SK-N-SH (cell line): ENCODE data around the gene CD3G.

Experiments
- EZH2phosphoT487 ChIP-seq: fragments of 200-600 bp; sonication (generic); IDR thresholded peaks from 2 replicates; pipeline ENCODE4 v1.6.1; 2017; ENCODE audit warnings: low read depth, mixed run types, mild to moderate bottlenecking, antibody characterized with exemption, moderate library complexity, borderline replicate concordance
- GATA2 ChIP-seq: sonication (generic); formaldehyde crosslinking; IDR thresholded peaks from 2 replicates; pipeline ENCODE4 v1.5.0; 2020; ENCODE audit warnings: mild to moderate bottlenecking, missing genetic modification reagents
- MEF2A ChIP-seq: IDR thresholded peaks from 2 replicates; pipeline ENCODE4 v1.4.0; 2012; ENCODE audit warnings: low read depth, borderline replicate concordance
- POLR2AphosphoS5 ChIP-seq: IDR thresholded peaks from 2 replicates; pipeline ENCODE4 v1.6.1; 2012; ENCODE audit warnings: low read depth, low read length
- RAD21 ChIP-seq: IDR thresholded peaks from 2 replicates; pipeline ENCODE4 v1.6.1; 2012; ENCODE audit warnings: mild to moderate bottlenecking, low read length
- REST ChIP-seq: IDR thresholded peaks from 2 replicates; pipeline ENCODE4 v1.6.1; 2012; ENCODE audit warnings: mild to moderate bottlenecking, low read depth, low read length, moderate library complexity
- RFX5 ChIP-seq: IDR thresholded peaks from 2 replicates; pipeline ENCODE4 v1.6.1; 2012; ENCODE audit warnings: mild to moderate bottlenecking, improper control_type of control experiment, low read length
- SIN3A ChIP-seq: IDR thresholded peaks from 2 replicates; pipeline ENCODE4 v1.6.1; 2012; ENCODE audit warnings: low read depth, mild to moderate bottlenecking, low read length, moderate library complexity, borderline replicate concordance
- SMC3 ChIP-seq: IDR thresholded peaks from 2 replicates; pipeline ENCODE4 v1.6.1; 2012; ENCODE audit warnings: low read depth, low read length, improper control_type of control experiment
- TF ChIP-seq, protein P1 (sequence below): fragments of 200-600 bp; sonication (generic); IDR thresholded peaks from 2 replicates; pipeline ENCODE4 v1.6.1; 2017; ENCODE audit warnings: antibody characterized with exemption, mild to moderate bottlenecking, moderate library complexity
- TF ChIP-seq, protein P2 (sequence below): IDR thresholded peaks from 2 replicates; pipeline ENCODE4 v1.4.0; 2012; ENCODE audit warnings: low read depth

GRCh38 chr11:118328745-118329144, 15.4 kb upstream of the CD3G start:
- TF ChIP-seq SMC3 (no peak), RFX5 (no peak), MEF2A (no peak), RAD21 (no peak), POLR2AphosphoS5 (no peak), EZH2phosphoT487 (no peak), REST (no peak), SIN3A (no peak), GATA2 (CRISPR knock-in tag) (no peak)
- TF ChIP-seq, protein P1, sequence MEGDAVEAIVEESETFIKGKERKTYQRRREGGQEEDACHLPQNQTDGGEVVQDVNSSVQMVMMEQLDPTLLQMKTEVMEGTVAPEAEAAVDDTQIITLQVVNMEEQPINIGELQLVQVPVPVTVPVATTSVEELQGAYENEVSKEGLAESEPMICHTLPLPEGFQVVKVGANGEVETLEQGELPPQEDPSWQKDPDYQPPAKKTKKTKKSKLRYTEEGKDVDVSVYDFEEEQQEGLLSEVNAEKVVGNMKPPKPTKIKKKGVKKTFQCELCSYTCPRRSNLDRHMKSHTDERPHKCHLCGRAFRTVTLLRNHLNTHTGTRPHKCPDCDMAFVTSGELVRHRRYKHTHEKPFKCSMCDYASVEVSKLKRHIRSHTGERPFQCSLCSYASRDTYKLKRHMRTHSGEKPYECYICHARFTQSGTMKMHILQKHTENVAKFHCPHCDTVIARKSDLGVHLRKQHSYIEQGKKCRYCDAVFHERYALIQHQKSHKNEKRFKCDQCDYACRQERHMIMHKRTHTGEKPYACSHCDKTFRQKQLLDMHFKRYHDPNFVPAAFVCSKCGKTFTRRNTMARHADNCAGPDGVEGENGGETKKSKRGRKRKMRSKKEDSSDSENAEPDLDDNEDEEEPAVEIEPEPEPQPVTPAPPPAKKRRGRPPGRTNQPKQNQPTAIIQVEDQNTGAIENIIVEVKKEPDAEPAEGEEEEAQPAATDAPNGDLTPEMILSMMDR, result no peak
- TF ChIP-seq, protein P2, sequence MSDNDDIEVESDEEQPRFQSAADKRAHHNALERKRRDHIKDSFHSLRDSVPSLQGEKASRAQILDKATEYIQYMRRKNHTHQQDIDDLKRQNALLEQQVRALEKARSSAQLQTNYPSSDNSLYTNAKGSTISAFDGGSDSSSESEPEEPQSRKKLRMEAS, result no peak
